HL-60 (cell line): ENCODE results near the gene HMG20A.

Source experiments
- DNase-seq, 2 experiments: peaks; one replicate each; pipeline ENCODE4 v3.0.0-alpha.2; 2010 to 2020; ENCODE audit warnings: low read depth in 1 of 2, low spot score in 1 of 2
- H3K27ac ChIP-seq: fragments of 250-450 bp; sonication (Bioruptor Pico); replicated peaks from 2 replicates; pipeline ENCODE4 v1.5.1; 2020; ENCODE audit warnings: mild to moderate bottlenecking, moderate library complexity
- H3K27me3 ChIP-seq: fragments of 250-450 bp; sonication (Bioruptor Pico); 2 replicates; pipeline ENCODE4 v1.5.1; 2021; ENCODE audit warnings: mild to moderate bottlenecking, moderate library complexity; ENCODE audit not compliant: insufficient read depth, poor library complexity, severe bottlenecking
- H3K4me3 ChIP-seq: replicated peaks from 2 replicates; pipeline ENCODE4 v1.5.1; 2011; ENCODE audit warnings: mild to moderate bottlenecking, control low read depth, low read length; ENCODE audit not compliant: insufficient read depth
- GABPA ChIP-seq: IDR thresholded peaks from 2 replicates; pipeline ENCODE4 v1.6.1; 2012; ENCODE audit warnings: low read depth
- POLR2AphosphoS5 ChIP-seq: IDR thresholded peaks from 2 replicates; pipeline ENCODE4 v1.6.1; 2012; ENCODE audit warnings: low read depth
- SPI1 ChIP-seq: IDR thresholded peaks from 2 replicates; pipeline ENCODE4 v1.6.1; 2012; ENCODE audit warnings: low read depth, mild to moderate bottlenecking, borderline replicate concordance
- TF ChIP-seq, protein P1 (sequence below): IDR thresholded peaks from 2 replicates; pipeline ENCODE4 v1.6.1; 2012; ENCODE audit warnings: low read depth; ENCODE audit not compliant: insufficient replicate concordance
- TF ChIP-seq, protein P2 (sequence below): IDR thresholded peaks from one replicate; pipeline ENCODE4 v1.5.1; 2011; ENCODE audit warnings: low read length, control low read depth, inconsistent platforms; ENCODE audit not compliant: insufficient read depth

The HMG20A gene

DNA sequence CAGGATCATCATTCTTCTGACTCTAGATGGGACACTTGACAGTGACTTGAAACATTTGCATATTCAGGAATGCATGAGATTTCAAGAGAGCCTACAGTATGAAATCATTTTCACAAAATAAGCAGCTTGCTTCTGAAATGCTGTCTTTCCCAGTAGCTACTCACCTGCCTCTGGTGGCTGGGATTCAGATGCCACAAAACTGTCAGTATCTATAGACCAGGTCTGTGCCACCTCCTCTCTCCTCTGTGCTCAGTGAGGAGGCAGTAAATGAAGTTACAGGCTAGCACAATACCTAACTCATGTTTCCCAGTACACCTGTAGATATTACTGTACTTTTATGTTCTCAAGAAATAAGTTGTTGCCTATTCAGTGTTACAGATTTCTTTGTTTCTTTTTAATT is 64.3 kb downstream of the HMG20A start:
- Histone ChIP-seq H3K27me3 (no peaks in the 10 kb centered on the region), H3K27ac (no peak overlapping the region), H3K4me3 (no peak overlapping the region)
- TF ChIP-seq SPI1: no peak
- TF ChIP-seq, protein P1, sequence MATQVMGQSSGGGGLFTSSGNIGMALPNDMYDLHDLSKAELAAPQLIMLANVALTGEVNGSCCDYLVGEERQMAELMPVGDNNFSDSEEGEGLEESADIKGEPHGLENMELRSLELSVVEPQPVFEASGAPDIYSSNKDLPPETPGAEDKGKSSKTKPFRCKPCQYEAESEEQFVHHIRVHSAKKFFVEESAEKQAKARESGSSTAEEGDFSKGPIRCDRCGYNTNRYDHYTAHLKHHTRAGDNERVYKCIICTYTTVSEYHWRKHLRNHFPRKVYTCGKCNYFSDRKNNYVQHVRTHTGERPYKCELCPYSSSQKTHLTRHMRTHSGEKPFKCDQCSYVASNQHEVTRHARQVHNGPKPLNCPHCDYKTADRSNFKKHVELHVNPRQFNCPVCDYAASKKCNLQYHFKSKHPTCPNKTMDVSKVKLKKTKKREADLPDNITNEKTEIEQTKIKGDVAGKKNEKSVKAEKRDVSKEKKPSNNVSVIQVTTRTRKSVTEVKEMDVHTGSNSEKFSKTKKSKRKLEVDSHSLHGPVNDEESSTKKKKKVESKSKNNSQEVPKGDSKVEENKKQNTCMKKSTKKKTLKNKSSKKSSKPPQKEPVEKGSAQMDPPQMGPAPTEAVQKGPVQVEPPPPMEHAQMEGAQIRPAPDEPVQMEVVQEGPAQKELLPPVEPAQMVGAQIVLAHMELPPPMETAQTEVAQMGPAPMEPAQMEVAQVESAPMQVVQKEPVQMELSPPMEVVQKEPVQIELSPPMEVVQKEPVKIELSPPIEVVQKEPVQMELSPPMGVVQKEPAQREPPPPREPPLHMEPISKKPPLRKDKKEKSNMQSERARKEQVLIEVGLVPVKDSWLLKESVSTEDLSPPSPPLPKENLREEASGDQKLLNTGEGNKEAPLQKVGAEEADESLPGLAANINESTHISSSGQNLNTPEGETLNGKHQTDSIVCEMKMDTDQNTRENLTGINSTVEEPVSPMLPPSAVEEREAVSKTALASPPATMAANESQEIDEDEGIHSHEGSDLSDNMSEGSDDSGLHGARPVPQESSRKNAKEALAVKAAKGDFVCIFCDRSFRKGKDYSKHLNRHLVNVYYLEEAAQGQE: no peak
- TF ChIP-seq GABPA: no peak
- no peak for TF ChIP-seq POLR2AphosphoS5
- TF ChIP-seq, protein P2, sequence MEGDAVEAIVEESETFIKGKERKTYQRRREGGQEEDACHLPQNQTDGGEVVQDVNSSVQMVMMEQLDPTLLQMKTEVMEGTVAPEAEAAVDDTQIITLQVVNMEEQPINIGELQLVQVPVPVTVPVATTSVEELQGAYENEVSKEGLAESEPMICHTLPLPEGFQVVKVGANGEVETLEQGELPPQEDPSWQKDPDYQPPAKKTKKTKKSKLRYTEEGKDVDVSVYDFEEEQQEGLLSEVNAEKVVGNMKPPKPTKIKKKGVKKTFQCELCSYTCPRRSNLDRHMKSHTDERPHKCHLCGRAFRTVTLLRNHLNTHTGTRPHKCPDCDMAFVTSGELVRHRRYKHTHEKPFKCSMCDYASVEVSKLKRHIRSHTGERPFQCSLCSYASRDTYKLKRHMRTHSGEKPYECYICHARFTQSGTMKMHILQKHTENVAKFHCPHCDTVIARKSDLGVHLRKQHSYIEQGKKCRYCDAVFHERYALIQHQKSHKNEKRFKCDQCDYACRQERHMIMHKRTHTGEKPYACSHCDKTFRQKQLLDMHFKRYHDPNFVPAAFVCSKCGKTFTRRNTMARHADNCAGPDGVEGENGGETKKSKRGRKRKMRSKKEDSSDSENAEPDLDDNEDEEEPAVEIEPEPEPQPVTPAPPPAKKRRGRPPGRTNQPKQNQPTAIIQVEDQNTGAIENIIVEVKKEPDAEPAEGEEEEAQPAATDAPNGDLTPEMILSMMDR: no peak
- no peak for DNase-seq

DNA sequence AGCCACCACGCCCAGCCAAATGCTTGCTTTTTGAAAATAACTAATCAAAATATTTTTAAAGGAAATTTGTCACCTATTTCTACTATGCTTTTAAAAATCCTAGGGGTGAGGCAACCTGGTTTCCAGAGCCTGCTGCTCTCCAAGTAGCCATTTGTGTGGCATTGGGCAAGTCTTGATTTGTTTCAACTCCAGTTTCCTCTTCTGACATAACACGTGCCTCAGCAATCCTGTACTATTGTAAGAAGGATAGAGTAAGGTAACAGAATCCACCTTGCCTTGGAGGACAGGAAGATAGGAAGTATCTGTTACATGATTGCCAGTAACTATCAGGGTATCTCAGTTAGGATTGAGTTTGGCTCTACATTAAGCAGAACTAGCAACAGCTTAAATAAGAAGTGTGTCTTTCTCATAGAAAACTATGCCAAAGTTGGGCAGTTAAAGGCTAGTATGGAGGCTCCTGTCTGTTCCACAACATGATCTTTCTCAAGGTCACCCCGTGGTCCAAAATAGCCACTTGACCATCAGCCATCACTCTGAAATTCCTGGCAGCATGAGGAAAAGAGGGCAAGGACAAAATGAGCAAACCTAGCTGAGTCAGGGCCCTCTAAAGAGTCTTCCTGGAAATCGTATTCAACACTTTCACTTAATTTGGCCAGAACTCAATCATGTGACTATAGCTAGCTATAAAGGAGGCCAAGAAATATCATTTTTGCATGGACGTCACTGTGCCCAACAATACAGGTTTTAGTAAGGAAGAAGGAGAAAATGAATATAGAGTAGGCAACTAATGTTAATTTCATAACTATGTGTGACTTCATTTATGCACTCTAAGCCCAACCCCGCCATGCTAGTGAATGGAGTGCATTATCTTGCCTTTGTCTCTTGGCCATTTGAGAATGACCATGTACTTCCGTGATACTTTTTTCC is 66.1 kb downstream of the HMG20A start:
- Histone ChIP-seq H3K27me3 (no peaks in the 10 kb centered on the region), H3K4me3 (no peak overlapping the region), H3K27ac (no peak overlapping the region)
- TF ChIP-seq, protein P2: no peak
- no peak for DNase-seq

DNA sequence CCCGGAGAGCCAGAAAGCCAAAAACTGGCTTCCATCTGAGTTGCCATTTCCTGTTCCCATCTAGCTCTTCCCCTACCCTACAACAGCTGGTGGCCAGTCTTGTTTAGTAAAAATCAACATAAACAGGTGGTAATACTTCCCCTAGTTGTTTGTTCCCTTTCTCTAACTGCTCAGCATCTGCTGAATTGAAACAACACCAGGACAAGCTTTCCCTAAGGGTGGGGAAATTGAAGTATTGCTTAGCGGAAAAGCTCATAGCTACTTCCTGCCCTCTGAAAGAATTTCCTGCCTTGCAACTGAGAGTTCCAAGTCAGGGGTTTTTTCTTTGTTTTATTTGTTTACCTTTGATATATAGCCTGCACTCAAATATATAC is 66.8 kb downstream of the HMG20A start:
- H3K27ac ChIP-seq: no peak overlapping the region
- no peak for DNase-seq
- H3K27me3 ChIP-seq: no peaks in the 10 kb centered on the region
- H3K4me3 ChIP-seq: no peak overlapping the region
- TF ChIP-seq GABPA (no peak), SPI1 (no peak), POLR2AphosphoS5 (no peak)
- TF ChIP-seq, protein P1: no peak
- TF ChIP-seq, protein P2: no peak

DNA sequence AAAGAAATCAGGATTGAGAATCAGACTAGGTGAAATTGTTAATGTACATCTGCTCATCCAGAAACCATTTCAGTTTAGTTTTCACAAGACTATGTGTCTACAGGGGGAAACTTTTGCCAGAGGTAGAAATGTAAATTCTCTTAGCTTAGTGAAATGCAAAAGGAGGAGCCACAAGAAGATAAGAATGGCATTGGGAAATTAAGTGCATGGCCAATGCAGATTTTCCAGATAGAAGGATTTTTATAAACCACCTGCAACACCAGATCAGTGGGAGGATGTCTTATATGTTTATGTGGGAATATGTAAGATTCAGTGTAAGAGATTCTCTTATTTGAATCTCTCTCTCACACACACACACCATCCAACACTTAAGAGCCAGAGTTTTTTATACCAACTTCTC is 67.2 kb downstream of the HMG20A start:
- DNase-seq: no peak
- TF ChIP-seq, protein P1: no peak
- TF ChIP-seq SPI1 (no peak), GABPA (no peak), POLR2AphosphoS5 (no peak)
- TF ChIP-seq, protein P2: no peak
- Histone ChIP-seq H3K27me3 (no peaks in the 10 kb centered on the region), H3K27ac (no peak overlapping the region), H3K4me3 (no peak overlapping the region)
